Adipose tissue (tissue), 3 donors: ENCODE measurements around the gene PRR20G. TPM values are rescaled to one million over a fixed set of nuclear protein-coding genes. Genes with fewer than 3 reads are reported as not detected.
"Not testable (repeated sequence)": the region's sequence is repeated elsewhere in the genome, so short reads cannot be mapped to it uniquely, and the experiment has no call there.

Experiments
- H3K27ac ChIP-seq: one replicate; pipeline ENCODE4 v1.5.1; 2013; ENCODE audit warnings: low read depth, low read length
- WGBS, 3 donors: extraction: QIAGEN DNeasy Blood & Tissue Kit; methylation state at CpG; one replicate each; pipeline ENCODE4 v1.1.7; 2013; 5-methylcytosine and 5-hydroxymethylcytosine counted together
- polyA plus RNA-seq, 3 donors: library from polyadenylated mRNA; stranded (reverse); fragments of 200-250 nt; gene quantifications; one replicate each; pipeline ENCODE4 v1.2.3, GENCODE V29; 2013
- donor health status: healthy with polysubstance abuse.
- donor health status: Bipolar disorder and iron deficiency.
- donor health status: healthy.

The PRR20G gene
- not detected for polyA plus RNA-seq

- H3K27ac ChIP-seq: no peak within 1 kb of the TSS
- 74 to 85% (median 82%) methylated on average over 17 of the region's 17 CpGs for WGBS, 3 donors
These were observed at the start of gene PRR20G for GRCh38 chr3:127287840-127288239. TSS of gene PRR20G (minus strand) at chr3:127288046. CDS start at chr3:127287365, 681 bp downstream.

- 92 to 96% (median 93%) methylated on average over 7 of the region's 7 CpGs for WGBS, 3 donors
- H3K27ac ChIP-seq: no peak overlapping the region
These were observed 49.2 kb upstream of the PRR20G start for GRCh38 chr3:127337001-127337400.

- no peak overlapping the region for H3K27ac ChIP-seq
- WGBS, 3 donors: 73 to 80% (median 76%) methylated on average over 5 of the region's 5 CpGs
These were observed 48.3 kb upstream of the PRR20G start for GRCh38 chr3:127336101-127336500.

- no peak overlapping the region for H3K27ac ChIP-seq
- 70 to 71% (median 71%) methylated on average over 2 of the region's 2 CpGs for WGBS, 3 donors
These were observed 42.5 kb upstream of the PRR20G start for GRCh38 chr3:127330385-127330784.

- H3K27ac ChIP-seq: no peak overlapping the region
- 86 to 94% (median 89%) methylated on average over 2 of the region's 2 CpGs for WGBS, 3 donors
These were observed 41.9 kb upstream of the PRR20G start for GRCh38 chr3:127329631-127330285.

- H3K27ac ChIP-seq: no peak overlapping the region
These were observed 40.6 kb upstream of the PRR20G start for GRCh38 chr3:127328421-127328820.

- H3K27ac ChIP-seq: no peak overlapping the region
These were observed 38.5 kb upstream of the PRR20G start for GRCh38 chr3:127326341-127326740.

- 98 to 100% (median 100%) methylated on average over 1 of the region's 1 CpG for WGBS, 3 donors
- H3K27ac ChIP-seq: no peak overlapping the region
These were observed 37.7 kb upstream of the PRR20G start for GRCh38 chr3:127325629-127325961.

GRCh38 chr3:127324913-127325628, 37.2 kb upstream of the PRR20G start:
- WGBS, 3 donors: 42 to 74% (median 53%) methylated on average over 4 of the region's 4 CpGs
- no peak overlapping the region for H3K27ac ChIP-seq

GRCh38 chr3:127324076-127324475, 36.2 kb upstream of the PRR20G start:
- H3K27ac ChIP-seq: no peak overlapping the region
- 73 to 75% (median 75%) methylated on average over 3 of the region's 3 CpGs for WGBS, 3 donors

GRCh38 chr3:127323581-127323980, 35.7 kb upstream of the PRR20G start:
- H3K27ac ChIP-seq: no peak overlapping the region
- WGBS, 3 donors: 69 to 84% (median 74%) methylated on average over 5 of the region's 5 CpGs

GRCh38 chr3:127321371-127321770, 33.5 kb upstream of the PRR20G start:
- no peak overlapping the region for H3K27ac ChIP-seq
- 78 to 81% (median 80%) methylated on average over 4 of the region's 4 CpGs for WGBS, 3 donors

GRCh38 chr3:127320529-127321121, 32.8 kb upstream of the PRR20G start:
- no peak overlapping the region for H3K27ac ChIP-seq
- 63 to 71% (median 69%) methylated on average over 4 of the region's 4 CpGs for WGBS, 3 donors

- no peak overlapping the region for H3K27ac ChIP-seq
- WGBS, 3 donors: 73 to 78% (median 78%) methylated on average over 7 of the region's 7 CpGs
These were observed 28.8 kb upstream of the PRR20G start for GRCh38 chr3:127316685-127317084.

- H3K27ac ChIP-seq: no peak overlapping the region
- WGBS, 3 donors: 14 to 44% (median 36%) methylated on average over 3 of the region's 3 CpGs
These were observed 25.0 kb upstream of the PRR20G start for GRCh38 chr3:127312818-127313217.

GRCh38 chr3:127308821-127309220, 21.0 kb upstream of the PRR20G start:
- H3K27ac ChIP-seq: not testable (repeated sequence)
- 82 to 93% (median 86%) methylated on average over 15 to 28 of the region's 28 CpGs for WGBS, 3 donors

GRCh38 chr3:127307916-127308315, 20.1 kb upstream of the PRR20G start:
- H3K27ac ChIP-seq: no peak overlapping the region
- 55 to 70% (median 58%) methylated on average over 4 of the region's 4 CpGs for WGBS, 3 donors

GRCh38 chr3:127307112-127307835, 19.4 kb upstream of the PRR20G start:
- WGBS, 3 donors: 64 to 67% (median 66%) methylated on average over 10 of the region's 10 CpGs
- no peak overlapping the region for H3K27ac ChIP-seq
